PFSK-1 (cell line): Measurements from ENCODE around the gene AFDN.

Experiments
- FOXP2 ChIP-seq: optimal IDR thresholded peaks from 2 replicates; pipeline ENCODE3; 2011; ENCODE audit warnings: borderline replicate concordance, control low read depth, inconsistent platforms; ENCODE audit not compliant: insufficient read depth; ENCODE audit errors: extremely low read length, extremely low read depth
- POLR2AphosphoS5 ChIP-seq: IDR thresholded peaks from 2 replicates; pipeline ENCODE4 v1.6.1; 2012; ENCODE audit warnings: low read depth, mild to moderate bottlenecking, control low read depth, low read length, moderate library complexity
- SIN3A ChIP-seq: IDR thresholded peaks from 2 replicates; pipeline ENCODE4 v1.6.1; 2012; ENCODE audit warnings: mild to moderate bottlenecking, low read length, moderate library complexity, borderline replicate concordance; ENCODE audit not compliant: insufficient read depth
- TAF1 ChIP-seq: IDR thresholded peaks from 2 replicates; pipeline ENCODE4 v1.6.1; 2012; ENCODE audit warnings: low read length, control low read depth, borderline replicate concordance; ENCODE audit not compliant: insufficient read depth
- TF ChIP-seq, protein P1 (sequence below), 2 experiments: IDR thresholded peaks; 2 replicates each; pipeline versions ENCODE4 v1.6.1 to v1.8.0; 2011 to 2012; ENCODE audit warnings: low read depth in 2 of 2, low read length in 2 of 2, control low read depth in 1 of 2, inconsistent platforms in 1 of 2, mild to moderate bottlenecking in 1 of 2, moderate library complexity in 1 of 2; ENCODE audit not compliant: insufficient read depth in 1 of 2

Gene AFDN

GRCh38 chr6:167966540-167966905, 139.8 kb downstream of the AFDN start:
- no peak for TF ChIP-seq FOXP2
- TF ChIP-seq, protein P1, sequence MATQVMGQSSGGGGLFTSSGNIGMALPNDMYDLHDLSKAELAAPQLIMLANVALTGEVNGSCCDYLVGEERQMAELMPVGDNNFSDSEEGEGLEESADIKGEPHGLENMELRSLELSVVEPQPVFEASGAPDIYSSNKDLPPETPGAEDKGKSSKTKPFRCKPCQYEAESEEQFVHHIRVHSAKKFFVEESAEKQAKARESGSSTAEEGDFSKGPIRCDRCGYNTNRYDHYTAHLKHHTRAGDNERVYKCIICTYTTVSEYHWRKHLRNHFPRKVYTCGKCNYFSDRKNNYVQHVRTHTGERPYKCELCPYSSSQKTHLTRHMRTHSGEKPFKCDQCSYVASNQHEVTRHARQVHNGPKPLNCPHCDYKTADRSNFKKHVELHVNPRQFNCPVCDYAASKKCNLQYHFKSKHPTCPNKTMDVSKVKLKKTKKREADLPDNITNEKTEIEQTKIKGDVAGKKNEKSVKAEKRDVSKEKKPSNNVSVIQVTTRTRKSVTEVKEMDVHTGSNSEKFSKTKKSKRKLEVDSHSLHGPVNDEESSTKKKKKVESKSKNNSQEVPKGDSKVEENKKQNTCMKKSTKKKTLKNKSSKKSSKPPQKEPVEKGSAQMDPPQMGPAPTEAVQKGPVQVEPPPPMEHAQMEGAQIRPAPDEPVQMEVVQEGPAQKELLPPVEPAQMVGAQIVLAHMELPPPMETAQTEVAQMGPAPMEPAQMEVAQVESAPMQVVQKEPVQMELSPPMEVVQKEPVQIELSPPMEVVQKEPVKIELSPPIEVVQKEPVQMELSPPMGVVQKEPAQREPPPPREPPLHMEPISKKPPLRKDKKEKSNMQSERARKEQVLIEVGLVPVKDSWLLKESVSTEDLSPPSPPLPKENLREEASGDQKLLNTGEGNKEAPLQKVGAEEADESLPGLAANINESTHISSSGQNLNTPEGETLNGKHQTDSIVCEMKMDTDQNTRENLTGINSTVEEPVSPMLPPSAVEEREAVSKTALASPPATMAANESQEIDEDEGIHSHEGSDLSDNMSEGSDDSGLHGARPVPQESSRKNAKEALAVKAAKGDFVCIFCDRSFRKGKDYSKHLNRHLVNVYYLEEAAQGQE (IDR thresholded peaks at IDR 0.05; ENCODE audit: insufficient read depth in 1 of 2, low read depth in 2 of 2, low read length in 2 of 2): no peak
- no peak for TF ChIP-seq TAF1
- TF ChIP-seq SIN3A: no peak
- no peak for TF ChIP-seq POLR2AphosphoS5

DNA sequence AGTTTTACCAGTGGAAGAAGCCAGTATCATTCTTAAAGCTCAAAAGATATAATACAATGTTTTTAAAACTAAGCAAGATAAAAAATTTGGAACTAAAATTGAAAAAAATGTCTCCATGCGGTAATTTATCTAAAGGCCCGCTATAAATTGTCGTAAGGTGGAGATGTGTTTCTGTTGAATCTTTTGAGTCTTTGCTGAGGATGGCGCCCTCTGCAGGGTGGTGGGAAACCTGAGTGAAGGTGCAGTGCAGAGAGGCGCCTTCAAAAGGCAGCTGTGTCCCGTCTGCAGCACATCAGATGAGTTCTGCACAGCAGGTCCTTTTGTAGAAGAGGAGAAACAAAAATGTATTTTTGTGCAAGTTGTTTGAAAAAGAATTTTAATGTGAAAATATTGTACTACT, 141.4 kb downstream of the AFDN start:
- TF ChIP-seq TAF1: no peak
- TF ChIP-seq FOXP2: no peak

DNA sequence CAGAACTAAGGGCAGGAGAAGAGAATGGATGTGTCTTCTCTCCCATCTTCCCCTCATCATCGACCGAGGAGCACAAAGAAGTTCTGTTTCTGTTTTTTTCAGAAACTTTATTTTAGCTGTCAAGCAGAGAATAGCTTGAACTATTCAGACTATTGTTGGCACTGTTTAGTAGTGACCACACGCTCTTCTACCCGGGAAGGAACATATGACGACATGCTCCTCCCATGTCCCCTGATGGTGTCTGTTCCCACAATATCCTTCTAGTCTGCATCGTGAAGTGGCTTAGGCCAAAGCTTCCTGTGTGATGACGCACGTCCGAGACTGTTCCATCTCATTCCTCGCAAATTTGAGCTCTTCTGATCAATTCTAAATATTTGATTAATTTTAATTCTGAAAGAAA, 143.5 kb downstream of the AFDN start:
- TF ChIP-seq POLR2AphosphoS5 (no peak), TAF1 (no peak), FOXP2 (no peak), SIN3A (no peak)
- TF ChIP-seq, protein P1 (IDR thresholded peaks at IDR 0.05; ENCODE audit: insufficient read depth in 1 of 2, low read depth in 2 of 2, low read length in 2 of 2): no peak

- TF ChIP-seq POLR2AphosphoS5 (no peak), FOXP2 (no peak), TAF1 (no peak), SIN3A (no peak)
- TF ChIP-seq, protein P1 (IDR thresholded peaks at IDR 0.05; ENCODE audit: insufficient read depth in 1 of 2, low read depth in 2 of 2, low read length in 2 of 2): no peak
Measured at GRCh38 chr6:167972193-167972592, 145.5 kb downstream of the AFDN start.

DNA sequence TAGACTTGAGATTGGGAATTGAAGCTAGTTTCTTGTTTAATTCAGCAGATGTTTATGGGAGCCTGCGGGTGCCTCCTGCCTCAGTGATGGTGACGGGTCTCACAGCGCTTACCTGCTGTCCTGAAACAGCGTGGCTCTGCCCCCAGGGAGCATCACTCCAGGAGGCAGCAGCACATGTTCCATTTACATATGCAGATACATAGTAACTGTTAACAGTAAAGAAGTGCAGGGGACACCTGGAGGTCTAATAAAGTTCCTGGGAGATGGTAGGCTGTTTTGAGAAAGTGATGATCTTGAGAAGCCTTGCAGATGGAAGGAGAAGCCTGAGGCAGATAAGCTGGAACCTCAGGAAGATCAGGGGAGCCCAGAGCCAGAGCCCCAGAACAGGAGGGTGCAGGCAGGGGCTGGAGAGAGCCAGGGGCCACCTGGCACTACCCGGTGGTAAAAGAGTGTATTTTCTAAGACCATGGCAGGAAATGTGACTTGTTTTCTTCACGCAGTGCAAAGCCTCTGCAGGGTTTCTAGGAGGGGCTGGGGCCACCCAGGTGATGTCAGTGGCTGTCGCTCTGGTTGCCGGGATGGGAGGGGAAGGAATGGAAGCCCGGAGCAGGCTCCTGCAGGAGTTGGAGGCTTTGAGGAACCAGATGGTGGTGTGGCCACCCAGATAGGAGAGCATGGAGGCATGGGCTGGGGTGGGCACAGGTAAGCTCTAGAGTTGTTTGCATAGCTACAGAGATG, 146.6 kb downstream of the AFDN start:
- TF ChIP-seq TAF1: no peak
- TF ChIP-seq FOXP2: no peak
- TF ChIP-seq POLR2AphosphoS5: no peak
- TF ChIP-seq, protein P1 (IDR thresholded peaks at IDR 0.05; ENCODE audit: insufficient read depth in 1 of 2, low read depth in 2 of 2, low read length in 2 of 2): no peak
- TF ChIP-seq SIN3A: no peak
